ENCODE measurements around the gene BRD4.

BRD4 gene

GRCh38 chr19:15251010-15251748, 81.2 kb downstream of the BRD4 start:
- H3K4me3 ChIP-seq (ENCODE audit: low read length in 2 of 2): no peak overlapping the region
- H2BK120ac ChIP-seq (ENCODE audit: low read depth, low read length): no peak overlapping the region
- H4K91ac ChIP-seq (ENCODE audit: low read depth, low read length, poor library complexity): no peak overlapping the region
- no peak overlapping the region for H4K8ac ChIP-seq (ENCODE audit: low read depth, low read length)
- H3K4me2 ChIP-seq (ENCODE audit: insufficient read depth, low read length, poor library complexity, severe bottlenecking): no peak overlapping the region
- no peak overlapping the region for H3K4ac ChIP-seq (ENCODE audit: low read length)
- H3K4me1 ChIP-seq (ENCODE audit: control insufficient read depth in 2 of 2, insufficient read depth in 1 of 2, low read depth in 1 of 2, low read length in 2 of 2): peaks cover 0 to 26% of the 10 kb centered on the region in 2 donors
- H2AK5ac ChIP-seq (ENCODE audit: low read depth, low read length): no peak overlapping the region
- peak overlapping the region; percentile 45 for H3K9ac ChIP-seq (ENCODE audit: low read depth, low read length, poor library complexity)
- H3K9me3 ChIP-seq (replicated peaks in 1 of 2; ENCODE audit: control insufficient read depth in 2 of 2, insufficient read depth in 1 of 2, low read depth in 1 of 2, low read length in 2 of 2): no peaks in the 10 kb centered on the region
- H2AFZ ChIP-seq (ENCODE audit: low read length): no peak overlapping the region
- no CpG with 5 or more reads among the region's 24 CpGs for WGBS, 2 donors (ENCODE audit: extremely low coverage in 2 of 2, insufficient read length in 2 of 2, insufficient replicate concordance in 1 of 2)
- H3K23ac ChIP-seq (ENCODE audit: low read depth, low read length, poor library complexity): peak overlapping the region; percentile 77
- no peaks in the 10 kb centered on the region for H3K27me3 ChIP-seq (ENCODE audit: control insufficient read depth in 3 of 3, insufficient read depth in 3 of 3, low read depth in 1 of 3, low read length in 3 of 3)
- H3K18ac ChIP-seq (ENCODE audit: low read length): peak overlapping the region; percentile 86
- H2BK15ac ChIP-seq (ENCODE audit: low read length): no peak overlapping the region
- H2BK12ac ChIP-seq (ENCODE audit: low read length): no peak overlapping the region
- no peak for DNase-seq (ENCODE audit: low spot score)
- H3K14ac ChIP-seq (ENCODE audit: low read length): peak overlapping the region; percentile 76
- H3K79me1 ChIP-seq (ENCODE audit: low read depth, low read length): peaks cover 14% of the 10 kb centered on the region
- H3K36me3 ChIP-seq (replicated peaks in 1 of 2; ENCODE audit: control insufficient read depth in 2 of 2, insufficient read depth in 2 of 2, low read length in 2 of 2): peaks cover 64 to 98% of the 10 kb centered on the region in 2 donors
- H3K27ac ChIP-seq (replicated peaks; ENCODE audit: low read length): no peak overlapping the region
- H2BK5ac ChIP-seq (ENCODE audit: low read length): no peak overlapping the region

GRCh38 chr19:15250640-15250993, 81.7 kb downstream of the BRD4 start:
- Histone ChIP-seq H2BK12ac (ENCODE audit: low read length) (no peak overlapping the region), H3K14ac (ENCODE audit: low read length) (no peak overlapping the region), H2BK15ac (ENCODE audit: low read length) (no peak overlapping the region), H3K27ac (replicated peaks; ENCODE audit: low read length) (no peak overlapping the region), H2AFZ (ENCODE audit: low read length) (no peak overlapping the region), H3K4me2 (ENCODE audit: insufficient read depth, low read length, poor library complexity, severe bottlenecking) (no peak overlapping the region), H3K79me1 (ENCODE audit: low read depth, low read length) (peaks cover 17% of the 10 kb centered on the region), H3K27me3 (ENCODE audit: control insufficient read depth in 3 of 3, insufficient read depth in 3 of 3, low read depth in 1 of 3, low read length in 3 of 3) (no peaks in the 10 kb centered on the region), H2AK5ac (ENCODE audit: low read depth, low read length) (no peak overlapping the region), H3K4me3 (ENCODE audit: low read length in 2 of 2) (no peak overlapping the region), H3K4ac (ENCODE audit: low read length) (no peak overlapping the region), H3K9ac (ENCODE audit: low read depth, low read length, poor library complexity) (peak overlapping the region; percentile 18), H2BK5ac (ENCODE audit: low read length) (no peak overlapping the region), H3K4me1 (ENCODE audit: control insufficient read depth in 2 of 2, insufficient read depth in 1 of 2, low read depth in 1 of 2, low read length in 2 of 2) (peaks cover 0 to 26% of the 10 kb centered on the region in 2 donors), H3K9me3 (replicated peaks in 1 of 2; ENCODE audit: control insufficient read depth in 2 of 2, insufficient read depth in 1 of 2, low read depth in 1 of 2, low read length in 2 of 2) (no peaks in the 10 kb centered on the region), H4K8ac (ENCODE audit: low read depth, low read length) (no peak overlapping the region), H2BK120ac (ENCODE audit: low read depth, low read length) (no peak overlapping the region), H3K23ac (ENCODE audit: low read depth, low read length, poor library complexity) (peak overlapping the region; percentile 77), H3K18ac (ENCODE audit: low read length) (peak overlapping the region; percentile 86), H4K91ac (ENCODE audit: low read depth, low read length, poor library complexity) (no peak overlapping the region), H3K36me3 (replicated peaks in 1 of 2; ENCODE audit: control insufficient read depth in 2 of 2, insufficient read depth in 2 of 2, low read length in 2 of 2) (peaks cover 64 to 98% of the 10 kb centered on the region in 2 donors)
- WGBS, 2 donors (ENCODE audit: extremely low coverage in 2 of 2, insufficient read length in 2 of 2, insufficient replicate concordance in 1 of 2): no CpG with 5 or more reads among the region's 1 CpG
- DNase-seq (ENCODE audit: low spot score): no peak

GRCh38 chr19:15249972-15250639, 82.2 kb downstream of the BRD4 start:
- Histone ChIP-seq H2BK5ac (ENCODE audit: low read length) (no peak overlapping the region), H3K27ac (replicated peaks; ENCODE audit: low read length) (peak overlapping the region; percentile 28), H3K4ac (ENCODE audit: low read length) (no peak overlapping the region), H3K4me2 (ENCODE audit: insufficient read depth, low read length, poor library complexity, severe bottlenecking) (no peak overlapping the region), H2BK15ac (ENCODE audit: low read length) (no peak overlapping the region), H3K18ac (ENCODE audit: low read length) (no peak overlapping the region), H3K9ac (ENCODE audit: low read depth, low read length, poor library complexity) (no peak overlapping the region), H3K14ac (ENCODE audit: low read length) (peak overlapping the region; percentile 31), H2AFZ (ENCODE audit: low read length) (no peak overlapping the region), H4K8ac (ENCODE audit: low read depth, low read length) (no peak overlapping the region), H3K36me3 (replicated peaks in 1 of 2; ENCODE audit: control insufficient read depth in 2 of 2, insufficient read depth in 2 of 2, low read length in 2 of 2) (peaks cover 64 to 98% of the 10 kb centered on the region in 2 donors), H3K27me3 (ENCODE audit: control insufficient read depth in 3 of 3, insufficient read depth in 3 of 3, low read depth in 1 of 3, low read length in 3 of 3) (no peaks in the 10 kb centered on the region), H4K91ac (ENCODE audit: low read depth, low read length, poor library complexity) (no peak overlapping the region), H3K23ac (ENCODE audit: low read depth, low read length, poor library complexity) (no peak overlapping the region), H2BK120ac (ENCODE audit: low read depth, low read length) (no peak overlapping the region), H3K4me1 (ENCODE audit: control insufficient read depth in 2 of 2, insufficient read depth in 1 of 2, low read depth in 1 of 2, low read length in 2 of 2) (peaks cover 0 to 26% of the 10 kb centered on the region in 2 donors), H2AK5ac (ENCODE audit: low read depth, low read length) (no peak overlapping the region), H2BK12ac (ENCODE audit: low read length) (no peak overlapping the region), H3K79me1 (ENCODE audit: low read depth, low read length) (peaks cover 17% of the 10 kb centered on the region), H3K9me3 (replicated peaks in 1 of 2; ENCODE audit: control insufficient read depth in 2 of 2, insufficient read depth in 1 of 2, low read depth in 1 of 2, low read length in 2 of 2) (no peaks in the 10 kb centered on the region), H3K4me3 (ENCODE audit: low read length in 2 of 2) (no peak overlapping the region)
- WGBS, 2 donors (ENCODE audit: extremely low coverage in 2 of 2, insufficient read length in 2 of 2, insufficient replicate concordance in 1 of 2): no CpG with 5 or more reads among the region's 15 CpGs
- DNase-seq (ENCODE audit: low spot score): no peak

GRCh38 chr19:15249528-15249874, 82.8 kb downstream of the BRD4 start:
- no peak overlapping the region for H3K4ac ChIP-seq (ENCODE audit: low read length)
- H3K4me3 ChIP-seq (ENCODE audit: low read length in 2 of 2): no peak overlapping the region
- no peak overlapping the region for H2AK5ac ChIP-seq (ENCODE audit: low read depth, low read length)
- H3K14ac ChIP-seq (ENCODE audit: low read length): no peak overlapping the region
- no peak overlapping the region for H3K4me2 ChIP-seq (ENCODE audit: insufficient read depth, low read length, poor library complexity, severe bottlenecking)
- H3K23ac ChIP-seq (ENCODE audit: low read depth, low read length, poor library complexity): no peak overlapping the region
- H3K27me3 ChIP-seq (ENCODE audit: control insufficient read depth in 3 of 3, insufficient read depth in 3 of 3, low read depth in 1 of 3, low read length in 3 of 3): no peaks in the 10 kb centered on the region
- no peak overlapping the region for H3K18ac ChIP-seq (ENCODE audit: low read length)
- H3K9ac ChIP-seq (ENCODE audit: low read depth, low read length, poor library complexity): no peak overlapping the region
- no peak overlapping the region for H4K8ac ChIP-seq (ENCODE audit: low read depth, low read length)
- no peak for DNase-seq (ENCODE audit: low spot score)
- peak overlapping the region; percentile 17 for H3K27ac ChIP-seq (replicated peaks; ENCODE audit: low read length)
- no peak overlapping the region for H2BK120ac ChIP-seq (ENCODE audit: low read depth, low read length)
- H2AFZ ChIP-seq (ENCODE audit: low read length): no peak overlapping the region
- H3K36me3 ChIP-seq (replicated peaks in 1 of 2; ENCODE audit: control insufficient read depth in 2 of 2, insufficient read depth in 2 of 2, low read length in 2 of 2): peaks cover 64 to 98% of the 10 kb centered on the region in 2 donors
- H3K4me1 ChIP-seq (ENCODE audit: control insufficient read depth in 2 of 2, insufficient read depth in 1 of 2, low read depth in 1 of 2, low read length in 2 of 2): peaks cover 0 to 26% of the 10 kb centered on the region in 2 donors
- no peak overlapping the region for H2BK15ac ChIP-seq (ENCODE audit: low read length)
- peak overlapping the region; percentile 27 for H2BK5ac ChIP-seq (ENCODE audit: low read length)
- no peaks in the 10 kb centered on the region for H3K9me3 ChIP-seq (replicated peaks in 1 of 2; ENCODE audit: control insufficient read depth in 2 of 2, insufficient read depth in 1 of 2, low read depth in 1 of 2, low read length in 2 of 2)
- H3K79me1 ChIP-seq (ENCODE audit: low read depth, low read length): peaks cover 17% of the 10 kb centered on the region
- H2BK12ac ChIP-seq (ENCODE audit: low read length): no peak overlapping the region
- H4K91ac ChIP-seq (ENCODE audit: low read depth, low read length, poor library complexity): peak overlapping the region; percentile 16
- no CpG with 5 or more reads among the region's 6 CpGs for WGBS, 2 donors (ENCODE audit: extremely low coverage in 2 of 2, insufficient read length in 2 of 2, insufficient replicate concordance in 1 of 2)
